ENCODE data around the gene ATP23.

ATP23 gene

DNA sequence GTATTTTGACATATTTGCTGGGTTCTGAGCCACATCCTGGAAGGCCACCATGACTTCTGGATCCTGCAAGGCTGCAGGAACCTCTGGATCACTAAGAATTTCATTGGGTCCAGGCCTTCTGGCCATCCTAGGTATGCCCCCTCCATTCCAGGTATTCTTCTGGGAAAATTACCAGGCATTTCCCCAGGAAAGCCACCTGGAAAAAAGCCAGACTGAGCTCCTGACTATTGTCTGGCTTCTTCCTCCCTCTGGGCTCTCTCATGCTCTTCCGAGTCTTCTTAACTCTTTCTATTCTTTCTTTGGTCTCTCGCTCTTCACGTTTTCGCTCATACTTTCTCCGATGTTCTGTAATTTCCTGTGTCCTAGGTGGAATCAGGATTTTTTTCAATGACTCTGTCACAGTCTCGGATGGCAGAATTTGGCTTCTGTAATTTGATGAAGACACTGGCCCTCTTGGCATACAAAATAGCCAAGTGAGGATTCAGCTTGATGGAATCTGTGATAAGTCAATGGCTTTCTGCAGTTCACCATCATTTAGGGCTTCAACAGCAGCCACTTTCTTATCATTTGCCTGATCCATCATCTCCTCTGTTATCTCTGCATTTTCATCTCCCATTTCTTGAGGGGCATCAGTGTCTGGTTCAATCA is 42.6 kb downstream of the ATP23 start:
- no peak for DNase-seq

DNA sequence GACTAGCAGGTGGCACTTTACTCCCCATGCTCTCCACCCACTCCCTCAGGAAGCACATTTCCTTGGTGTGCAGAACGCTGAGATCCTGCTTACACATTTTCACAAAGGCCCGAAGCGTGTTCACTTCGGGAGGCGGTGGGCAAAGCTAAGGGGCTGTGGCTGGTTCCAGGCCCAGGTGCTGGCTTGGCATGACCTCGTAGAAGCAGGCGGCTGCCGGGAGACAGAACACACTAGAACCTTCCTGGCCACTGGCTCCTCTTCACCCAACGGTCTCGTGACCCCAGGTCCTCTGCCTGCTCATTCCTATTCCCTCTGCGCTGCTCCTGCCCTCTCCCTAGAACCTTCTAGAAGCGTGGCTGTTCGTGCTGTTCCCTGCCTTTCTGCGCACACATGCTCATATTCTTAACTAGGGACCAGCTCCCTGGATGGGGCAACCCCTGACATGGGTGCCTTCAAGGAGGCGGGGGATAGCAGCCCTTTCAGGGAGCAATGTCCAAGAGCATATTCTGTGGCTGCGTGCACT is 43.3 kb downstream of the ATP23 start:
- DNase-seq: no peak

- no peak for DNase-seq
These were observed 44.3 kb downstream of the ATP23 start for GRCh38 chr12:57985685-57986084.

DNA sequence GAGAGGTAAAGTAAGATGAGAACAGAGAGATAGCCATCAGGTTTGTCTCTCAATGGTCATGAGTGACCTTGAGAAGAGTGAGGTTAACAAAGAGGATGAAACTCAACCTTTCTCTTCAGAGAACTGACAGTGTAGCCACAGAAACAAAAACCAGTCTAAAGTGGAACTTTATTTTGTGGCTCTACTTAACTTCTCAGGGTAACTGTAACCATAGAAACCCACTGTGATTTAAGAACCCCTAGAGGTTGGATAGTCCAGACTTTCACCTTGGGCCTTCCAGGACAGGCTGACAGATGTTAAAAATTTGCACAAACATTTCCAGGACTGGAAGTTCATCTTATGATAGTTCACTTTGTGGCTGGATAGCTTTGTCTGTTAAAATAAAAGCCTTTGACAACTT is 48.5 kb downstream of the ATP23 start:
- DNase-seq: no peak

GRCh38 chr12:57990241-57990883 is 49.0 kb downstream of the ATP23 start:
- DNase-seq: no peak

GRCh38 chr12:57992001-57992400 is 50.6 kb downstream of the ATP23 start:
- DNase-seq: no peak

DNA sequence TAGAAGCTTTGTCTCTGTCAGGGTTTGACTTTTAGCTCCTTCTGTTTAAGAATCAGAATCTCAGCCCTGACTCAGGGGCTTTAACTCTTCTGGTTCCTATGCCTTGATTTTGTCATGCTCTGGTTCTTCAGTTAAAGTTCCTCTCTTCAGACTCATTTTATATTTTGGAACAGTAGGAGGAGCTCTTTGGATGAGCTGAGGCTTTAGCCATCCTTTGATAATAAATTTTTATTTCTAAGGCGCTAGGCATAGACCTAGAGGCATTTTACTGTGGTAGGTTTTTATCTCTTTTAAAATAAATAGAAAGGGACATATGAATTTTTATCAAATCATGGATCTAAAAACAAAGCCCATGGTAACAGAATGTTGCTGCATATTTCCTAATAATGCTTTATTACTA is 51.7 kb downstream of the ATP23 start:
- no peak for DNase-seq

- DNase-seq: no peak
These were observed 52.5 kb downstream of the ATP23 start for GRCh38 chr12:57993834-57994233.

- no peak for DNase-seq
These were observed 55.2 kb downstream of the ATP23 start for GRCh38 chr12:57996520-57996919.

- no peak for DNase-seq
These were observed 56.9 kb downstream of the ATP23 start for GRCh38 chr12:57998251-57998650.

DNA sequence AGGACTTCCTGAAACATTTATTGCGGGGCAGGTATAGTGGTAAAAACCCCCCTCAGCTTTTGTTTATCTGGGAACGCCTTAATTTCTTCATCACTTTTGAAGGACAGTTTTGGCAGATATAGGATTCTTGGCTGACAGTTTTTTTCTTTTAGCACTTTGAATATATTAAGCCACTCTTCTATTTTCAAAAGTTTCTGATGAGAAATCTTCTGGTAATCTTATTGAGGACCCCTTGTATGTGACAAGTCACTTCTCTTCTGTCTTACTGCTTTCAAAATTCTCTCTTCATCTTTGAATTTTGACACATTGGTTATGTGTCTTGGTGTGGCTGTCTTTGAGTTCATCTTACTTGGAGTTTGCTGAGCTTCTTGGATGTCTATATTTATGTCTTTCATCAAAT is 59.1 kb downstream of the ATP23 start:
- DNase-seq: no peak

- no peak for DNase-seq
These were observed 66.5 kb downstream of the ATP23 start for GRCh38 chr12:58007875-58008274.

GRCh38 chr12:58008634-58009033 is 67.3 kb downstream of the ATP23 start:
- no peak for DNase-seq
